WTC11 (cell line): Measurements from ENCODE around the gene NELL2. TPM values are rescaled to one million over a fixed set of nuclear protein-coding genes. Genes with fewer than 3 reads are reported as not detected.

ENCODE experiments used
- ATAC-seq: fragments of 200-7000 bp; cut with Tn5 transposase; 2 replicates; pipeline ENCODE4 v1.10.0; 2021; ENCODE audit warnings: mild to moderate bottlenecking, moderate library complexity
- CTCF ChIA-PET: fragments of 300-600 bp; sonication (Branson Sonifier 250); formaldehyde crosslinking; loops from one replicate; lab custom pipeline; 2021; ENCODE audit warnings: antibody characterized with exemption; lab: Charles Lee
- POLR2A ChIA-PET: fragments of 350-600 bp; sonication (Branson Sonifier 250); formaldehyde crosslinking; loops from one replicate; lab custom pipeline; 2021; ENCODE audit warnings: antibody characterized with exemption; lab: Charles Lee
- DNase-seq: peaks from one replicate; pipeline ENCODE4 v3.0.0; 2021; ENCODE audit warnings: low spot score
- H3K27ac Mint-ChIP-seq: 2 replicates; pipeline ENCODE4 v1.8.0; 2021; ENCODE audit warnings: mixed read lengths
- H3K27me3 Mint-ChIP-seq: 2 replicates; pipeline ENCODE4 v1.8.0; 2021; ENCODE audit warnings: low read depth, mild to moderate bottlenecking, moderate library complexity, mixed read lengths
- H3K36me3 Mint-ChIP-seq: 2 replicates; pipeline ENCODE4 v1.8.0; 2021; ENCODE audit warnings: mixed read lengths
- H3K4me1 Mint-ChIP-seq: 2 replicates; pipeline ENCODE4 v1.8.0; 2022; ENCODE audit warnings: mixed read lengths
- H3K4me3 Mint-ChIP-seq: 2 replicates; pipeline ENCODE4 v1.8.0; 2021; ENCODE audit warnings: mild to moderate bottlenecking, moderate library complexity, mixed read lengths
- H3K9me3 Mint-ChIP-seq: 2 replicates; pipeline ENCODE4 v1.8.0; 2021; ENCODE audit warnings: mixed read lengths
- CREB1 ChIP-seq: sonication (generic); formaldehyde crosslinking; IDR thresholded peaks from 2 replicates; pipeline ENCODE4 v1.8.0; 2023; ENCODE audit warnings: mild to moderate bottlenecking, missing genetic modification reagents
- CREM ChIP-seq: sonication (generic); formaldehyde crosslinking; IDR thresholded peaks from 2 replicates; pipeline ENCODE4 v1.8.1; 2022; ENCODE audit warnings: mild to moderate bottlenecking, missing genetic modification reagents, moderate library complexity
- HMGA2 ChIP-seq: fragments of 250-450 bp; sonication (Bioruptor Pico); IDR thresholded peaks from 2 replicates; pipeline ENCODE4 v1.4.0; 2021; ENCODE audit warnings: mild to moderate bottlenecking, moderate library complexity
- OVOL2 ChIP-seq: fragments of 250-450 bp; sonication (Bioruptor Pico); IDR thresholded peaks from 2 replicates; pipeline ENCODE4 v1.9.0; 2021; ENCODE audit warnings: mild to moderate bottlenecking, borderline replicate concordance
- RORB ChIP-seq: fragments of 250-450 bp; sonication (Bioruptor Pico); IDR thresholded peaks from 2 replicates; pipeline ENCODE4 v1.9.0; 2021; ENCODE audit warnings: mild to moderate bottlenecking
- TCF7 ChIP-seq: sonication (generic); formaldehyde crosslinking; IDR thresholded peaks from 2 replicates; pipeline ENCODE4 v1.8.0; 2022; ENCODE audit warnings: mild to moderate bottlenecking, low read depth, missing genetic modification reagents, moderate library complexity
- ZNF416 ChIP-seq: fragments of 250-450 bp; sonication (Bioruptor Pico); IDR thresholded peaks from 2 replicates; pipeline ENCODE4 v1.9.0; 2021; ENCODE audit warnings: mild to moderate bottlenecking, inconsistent platforms
- total RNA-seq: library from RNA; stranded (reverse); gene quantifications from 3 replicates; pipeline ENCODE4 v1.2.3, GENCODE V29; 2021
- TF ChIP-seq, protein P1 (sequence below): fragments of 250-450 bp; sonication (Bioruptor Pico); conservative IDR thresholded peaks from 2 replicates; pipeline ENCODE4 v1.9.0; 2021; ENCODE audit warnings: mild to moderate bottlenecking
- TF ChIP-seq, protein P2 (sequence below): sonication (generic); formaldehyde crosslinking; IDR thresholded peaks from 2 replicates; pipeline ENCODE4 v1.8.1; 2022; ENCODE audit warnings: missing genetic modification reagents, borderline replicate concordance
- TF ChIP-seq, protein P3 (sequence below): sonication (generic); formaldehyde crosslinking; conservative IDR thresholded peaks from 2 replicates; pipeline ENCODE4 v1.8.1; 2023; ENCODE audit warnings: mild to moderate bottlenecking, low read depth, missing genetic modification reagents, moderate library complexity
- TF ChIP-seq, protein P4 (sequence below): fragments of 200-600 bp; IDR thresholded peaks from 2 replicates; pipeline ENCODE4 v1.8.0; 2022; ENCODE audit warnings: antibody characterized with exemption
- TF ChIP-seq, protein P5 (sequence below): fragments of 250-450 bp; sonication (Bioruptor Pico); IDR thresholded peaks from 2 replicates; pipeline ENCODE4 v1.9.0; 2021; ENCODE audit warnings: moderate library complexity, mild to moderate bottlenecking, inconsistent platforms, borderline replicate concordance
- TF ChIP-seq, protein P6 (sequence below): sonication (generic); formaldehyde crosslinking; conservative IDR thresholded peaks from 2 replicates; pipeline ENCODE4 v1.8.1; 2022; ENCODE audit warnings: mild to moderate bottlenecking, missing genetic modification reagents
- TF ChIP-seq, protein P7 (sequence below): sonication (generic); formaldehyde crosslinking; IDR thresholded peaks from 2 replicates; pipeline ENCODE4 v1.8.1; 2023; ENCODE audit warnings: mild to moderate bottlenecking, moderate library complexity, missing genetic modification reagents
- TF ChIP-seq, protein P8 (sequence below): sonication (generic); formaldehyde crosslinking; IDR thresholded peaks from 2 replicates; pipeline ENCODE4 v1.8.0; 2022; ENCODE audit warnings: mild to moderate bottlenecking, missing genetic modification reagents

Gene NELL2
- total RNA-seq, 1 experiment from 2014 or later, result 37.4 TPM

DNA sequence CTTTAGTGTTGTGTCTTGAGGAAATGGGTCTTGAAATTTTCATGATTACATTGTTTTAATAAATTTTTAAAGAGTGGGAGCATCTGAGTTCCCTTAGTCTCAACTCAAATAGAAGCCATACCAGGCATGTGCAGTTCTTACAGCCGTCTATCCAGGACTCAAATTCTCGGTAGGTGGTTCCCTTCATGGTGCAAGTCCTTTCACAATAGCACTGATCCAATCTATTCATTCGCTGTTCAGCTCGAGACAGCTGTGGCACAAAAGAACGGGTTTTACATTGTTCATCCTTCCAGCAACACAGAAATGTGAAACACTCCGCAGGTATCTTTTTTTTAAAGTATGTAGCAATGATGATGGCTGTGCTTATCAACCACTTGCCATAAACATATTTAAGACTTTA, 100.2 kb downstream of the NELL2 start (continued):
- TF ChIP-seq, protein P1, sequence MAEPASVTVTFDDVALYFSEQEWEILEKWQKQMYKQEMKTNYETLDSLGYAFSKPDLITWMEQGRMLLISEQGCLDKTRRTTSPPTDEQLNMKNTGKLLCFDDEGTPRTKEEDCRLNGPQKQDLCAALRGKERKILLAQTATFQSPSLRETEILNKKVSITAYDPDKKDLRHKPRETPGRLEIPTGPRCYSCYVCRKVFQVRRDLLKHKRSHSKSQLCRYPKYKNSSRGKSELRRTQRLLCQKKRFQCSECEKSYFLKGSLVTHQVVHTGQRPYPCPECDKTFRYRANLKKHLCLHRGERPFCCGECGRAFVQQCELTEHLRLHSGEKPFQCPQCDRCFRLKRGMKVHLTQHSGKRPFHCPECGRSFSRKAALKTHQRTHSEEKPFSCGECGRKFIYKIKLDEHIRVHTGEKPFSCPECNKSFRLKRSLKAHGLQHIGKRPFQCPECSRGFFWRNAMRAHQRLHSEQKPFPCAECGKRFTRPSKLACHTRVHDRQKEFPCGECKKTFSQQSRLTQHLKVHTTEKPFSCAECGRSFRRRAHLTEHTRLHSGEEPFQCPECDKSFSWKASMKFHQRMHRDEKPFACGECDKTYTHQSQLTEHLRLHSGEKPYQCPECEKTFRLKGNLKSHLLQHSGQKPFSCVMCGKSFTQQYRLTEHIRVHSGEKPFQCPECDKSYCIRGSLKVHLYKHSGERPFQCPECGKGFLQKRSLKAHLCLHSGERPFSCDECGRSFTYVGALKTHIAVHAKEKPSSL (CRISPR knock-in tag), result no peak
- TF ChIP-seq, protein P2, sequence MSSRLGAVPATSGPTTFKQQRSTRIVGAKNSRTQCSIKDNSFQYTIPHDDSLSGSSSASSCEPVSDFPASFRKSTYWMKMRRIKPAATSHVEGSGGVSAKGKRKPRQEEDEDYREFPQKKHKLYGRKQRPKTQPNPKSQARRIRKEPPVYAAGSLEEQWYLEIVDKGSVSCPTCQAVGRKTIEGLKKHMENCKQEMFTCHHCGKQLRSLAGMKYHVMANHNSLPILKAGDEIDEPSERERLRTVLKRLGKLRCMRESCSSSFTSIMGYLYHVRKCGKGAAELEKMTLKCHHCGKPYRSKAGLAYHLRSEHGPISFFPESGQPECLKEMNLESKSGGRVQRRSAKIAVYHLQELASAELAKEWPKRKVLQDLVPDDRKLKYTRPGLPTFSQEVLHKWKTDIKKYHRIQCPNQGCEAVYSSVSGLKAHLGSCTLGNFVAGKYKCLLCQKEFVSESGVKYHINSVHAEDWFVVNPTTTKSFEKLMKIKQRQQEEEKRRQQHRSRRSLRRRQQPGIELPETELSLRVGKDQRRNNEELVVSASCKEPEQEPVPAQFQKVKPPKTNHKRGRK (CRISPR knock-in tag), result no peak
- TF ChIP-seq TCF7 (CRISPR knock-in tag) (no peak), HMGA2 (CRISPR knock-in tag) (no peak), ZNF416 (CRISPR knock-in tag) (no peak)
- TF ChIP-seq, protein P3, sequence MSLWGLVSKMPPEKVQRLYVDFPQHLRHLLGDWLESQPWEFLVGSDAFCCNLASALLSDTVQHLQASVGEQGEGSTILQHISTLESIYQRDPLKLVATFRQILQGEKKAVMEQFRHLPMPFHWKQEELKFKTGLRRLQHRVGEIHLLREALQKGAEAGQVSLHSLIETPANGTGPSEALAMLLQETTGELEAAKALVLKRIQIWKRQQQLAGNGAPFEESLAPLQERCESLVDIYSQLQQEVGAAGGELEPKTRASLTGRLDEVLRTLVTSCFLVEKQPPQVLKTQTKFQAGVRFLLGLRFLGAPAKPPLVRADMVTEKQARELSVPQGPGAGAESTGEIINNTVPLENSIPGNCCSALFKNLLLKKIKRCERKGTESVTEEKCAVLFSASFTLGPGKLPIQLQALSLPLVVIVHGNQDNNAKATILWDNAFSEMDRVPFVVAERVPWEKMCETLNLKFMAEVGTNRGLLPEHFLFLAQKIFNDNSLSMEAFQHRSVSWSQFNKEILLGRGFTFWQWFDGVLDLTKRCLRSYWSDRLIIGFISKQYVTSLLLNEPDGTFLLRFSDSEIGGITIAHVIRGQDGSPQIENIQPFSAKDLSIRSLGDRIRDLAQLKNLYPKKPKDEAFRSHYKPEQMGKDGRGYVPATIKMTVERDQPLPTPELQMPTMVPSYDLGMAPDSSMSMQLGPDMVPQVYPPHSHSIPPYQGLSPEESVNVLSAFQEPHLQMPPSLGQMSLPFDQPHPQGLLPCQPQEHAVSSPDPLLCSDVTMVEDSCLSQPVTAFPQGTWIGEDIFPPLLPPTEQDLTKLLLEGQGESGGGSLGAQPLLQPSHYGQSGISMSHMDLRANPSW (CRISPR knock-in tag), result no peak

DNA sequence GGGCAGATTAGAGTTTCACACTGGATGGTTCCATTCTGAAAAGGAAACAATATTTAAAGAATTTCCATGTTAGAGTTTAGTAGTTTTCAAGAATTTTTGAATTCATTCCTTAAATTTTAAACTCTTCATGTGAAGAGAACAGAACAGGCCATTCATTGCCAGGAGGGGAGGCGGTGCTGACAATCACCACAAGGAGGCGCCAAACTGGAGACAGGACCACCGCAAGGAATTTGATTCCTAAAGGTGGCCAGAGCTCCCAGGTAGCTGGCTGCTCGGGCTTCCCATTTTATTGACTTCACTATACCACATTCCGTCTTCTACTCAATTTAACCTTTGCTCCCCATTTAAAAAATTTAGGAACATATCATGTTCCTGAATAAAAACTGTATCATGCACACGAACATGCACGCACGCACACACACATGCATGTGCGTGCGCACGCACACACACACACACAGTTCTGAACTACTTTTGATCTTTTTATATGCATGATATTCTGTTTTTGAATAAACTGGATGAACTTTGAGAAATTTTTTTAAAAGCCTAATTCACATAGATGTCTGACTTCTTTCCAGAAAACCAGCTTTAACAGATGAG, 101.2 kb downstream of the NELL2 start:
- H3K27ac Mint-ChIP-seq, result no peak overlapping the region
- ChIA-PET POLR2A (no interaction called here), CTCF (interaction anchor here (0.6 to 2.1 kb wide), 26 partner anchors 9 to 969 kb away, joined by 3 to 23 read pairs (median 4); partner anchors contain the start of genes NELL2 and TWF1)
- H3K27me3 Mint-ChIP-seq, result no peaks in the 10 kb centered on the region
- ATAC-seq (peak; percentile 81), DNase-seq (peak; percentile 83)
- H3K4me1 Mint-ChIP-seq, result peaks cover 19% of the 10 kb centered on the region
- TF ChIP-seq, protein P4, sequence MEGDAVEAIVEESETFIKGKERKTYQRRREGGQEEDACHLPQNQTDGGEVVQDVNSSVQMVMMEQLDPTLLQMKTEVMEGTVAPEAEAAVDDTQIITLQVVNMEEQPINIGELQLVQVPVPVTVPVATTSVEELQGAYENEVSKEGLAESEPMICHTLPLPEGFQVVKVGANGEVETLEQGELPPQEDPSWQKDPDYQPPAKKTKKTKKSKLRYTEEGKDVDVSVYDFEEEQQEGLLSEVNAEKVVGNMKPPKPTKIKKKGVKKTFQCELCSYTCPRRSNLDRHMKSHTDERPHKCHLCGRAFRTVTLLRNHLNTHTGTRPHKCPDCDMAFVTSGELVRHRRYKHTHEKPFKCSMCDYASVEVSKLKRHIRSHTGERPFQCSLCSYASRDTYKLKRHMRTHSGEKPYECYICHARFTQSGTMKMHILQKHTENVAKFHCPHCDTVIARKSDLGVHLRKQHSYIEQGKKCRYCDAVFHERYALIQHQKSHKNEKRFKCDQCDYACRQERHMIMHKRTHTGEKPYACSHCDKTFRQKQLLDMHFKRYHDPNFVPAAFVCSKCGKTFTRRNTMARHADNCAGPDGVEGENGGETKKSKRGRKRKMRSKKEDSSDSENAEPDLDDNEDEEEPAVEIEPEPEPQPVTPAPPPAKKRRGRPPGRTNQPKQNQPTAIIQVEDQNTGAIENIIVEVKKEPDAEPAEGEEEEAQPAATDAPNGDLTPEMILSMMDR, result peak; percentile 84
- TF ChIP-seq CREB1 (CRISPR knock-in tag), result no peak
- H3K9me3 Mint-ChIP-seq, result 0 out of 2 replicates have a peak, but pooled peaks cover 2% of the 10 kb centered on the region
- H3K36me3 Mint-ChIP-seq, result peaks cover 5% of the 10 kb centered on the region; the same call in 1 of the 2 replicates
- H3K4me3 Mint-ChIP-seq, result no peak overlapping the region

DNA sequence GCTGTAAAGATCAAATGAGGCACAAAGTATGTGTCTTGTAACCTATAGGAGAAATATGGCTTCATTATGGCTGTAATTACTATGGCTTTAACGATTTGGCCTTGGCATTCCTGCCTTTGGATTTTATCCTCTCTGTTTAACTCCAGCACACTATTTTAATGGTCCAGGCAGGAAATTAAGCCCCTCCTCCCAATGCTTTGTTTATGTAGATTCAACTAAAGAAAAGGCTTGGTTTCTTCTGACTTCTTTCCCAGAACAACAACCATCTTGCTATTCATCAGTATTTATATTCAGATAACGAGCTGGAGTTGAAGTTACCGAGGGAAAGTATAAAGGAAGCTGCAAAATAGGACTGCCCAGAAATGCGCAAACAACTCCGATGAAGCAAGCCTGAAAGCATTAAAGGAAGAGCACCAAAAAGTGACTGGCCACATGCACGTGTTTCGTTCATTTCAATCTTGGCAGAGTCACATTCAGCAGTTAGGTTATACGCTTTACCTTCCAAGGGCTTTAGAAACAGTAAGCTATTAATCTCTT, 104.6 kb downstream of the NELL2 start:
- ChIA-PET POLR2A (interaction anchor here (0.6 kb wide), 1 partner anchor 268 kb away, joined by 3 read pairs; no protein-coding TSS in a partner anchor), CTCF (interaction anchor here (1.9 kb wide), 1 partner anchor 104 kb away, joined by 9 read pairs; the partner anchor contains the start of gene NELL2)
- ATAC-seq (peak; percentile 69), DNase-seq (no peak)
- Mint-ChIP-seq H3K4me1 (peaks cover 22% of the 10 kb centered on the region), H3K4me3 (no peak overlapping the region), H3K9me3 (no peaks in the 10 kb centered on the region), H3K27me3 (no peaks in the 10 kb centered on the region), H3K36me3 (no peaks in the 10 kb centered on the region), H3K27ac (peak overlapping the region; percentile 80)
- TF ChIP-seq, protein P3 (CRISPR knock-in tag), result no peak
- TF ChIP-seq, protein P5, sequence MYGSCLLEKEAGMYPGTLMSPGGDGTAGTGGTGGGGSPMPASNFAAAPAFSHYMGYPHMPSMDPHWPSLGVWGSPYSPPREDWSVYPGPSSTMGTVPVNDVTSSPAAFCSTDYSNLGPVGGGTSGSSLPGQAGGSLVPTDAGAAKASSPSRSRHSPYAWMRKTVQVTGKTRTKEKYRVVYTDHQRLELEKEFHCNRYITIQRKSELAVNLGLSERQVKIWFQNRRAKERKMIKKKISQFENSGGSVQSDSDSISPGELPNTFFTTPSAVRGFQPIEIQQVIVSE, result no peak
- TF ChIP-seq OVOL2 (CRISPR knock-in tag), result no peak
- TF ChIP-seq, protein P6, sequence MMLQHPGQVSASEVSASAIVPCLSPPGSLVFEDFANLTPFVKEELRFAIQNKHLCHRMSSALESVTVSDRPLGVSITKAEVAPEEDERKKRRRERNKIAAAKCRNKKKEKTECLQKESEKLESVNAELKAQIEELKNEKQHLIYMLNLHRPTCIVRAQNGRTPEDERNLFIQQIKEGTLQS (CRISPR knock-in tag), result no peak
- TF ChIP-seq, protein P7, sequence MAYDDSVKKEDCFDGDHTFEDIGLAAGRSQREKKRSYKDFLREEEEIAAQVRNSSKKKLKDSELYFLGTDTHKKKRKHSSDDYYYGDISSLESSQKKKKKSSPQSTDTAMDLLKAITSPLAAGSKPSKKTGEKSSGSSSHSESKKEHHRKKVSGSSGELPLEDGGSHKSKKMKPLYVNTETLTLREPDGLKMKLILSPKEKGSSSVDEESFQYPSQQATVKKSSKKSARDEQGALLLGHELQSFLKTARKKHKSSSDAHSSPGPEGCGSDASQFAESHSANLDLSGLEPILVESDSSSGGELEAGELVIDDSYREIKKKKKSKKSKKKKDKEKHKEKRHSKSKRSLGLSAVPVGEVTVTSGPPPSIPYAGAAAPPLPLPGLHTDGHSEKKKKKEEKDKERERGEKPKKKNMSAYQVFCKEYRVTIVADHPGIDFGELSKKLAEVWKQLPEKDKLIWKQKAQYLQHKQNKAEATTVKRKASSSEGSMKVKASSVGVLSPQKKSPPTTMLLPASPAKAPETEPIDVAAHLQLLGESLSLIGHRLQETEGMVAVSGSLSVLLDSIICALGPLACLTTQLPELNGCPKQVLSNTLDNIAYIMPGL (CRISPR knock-in tag), result no peak
- no peak for TF ChIP-seq CREM
- TF ChIP-seq, protein P8, sequence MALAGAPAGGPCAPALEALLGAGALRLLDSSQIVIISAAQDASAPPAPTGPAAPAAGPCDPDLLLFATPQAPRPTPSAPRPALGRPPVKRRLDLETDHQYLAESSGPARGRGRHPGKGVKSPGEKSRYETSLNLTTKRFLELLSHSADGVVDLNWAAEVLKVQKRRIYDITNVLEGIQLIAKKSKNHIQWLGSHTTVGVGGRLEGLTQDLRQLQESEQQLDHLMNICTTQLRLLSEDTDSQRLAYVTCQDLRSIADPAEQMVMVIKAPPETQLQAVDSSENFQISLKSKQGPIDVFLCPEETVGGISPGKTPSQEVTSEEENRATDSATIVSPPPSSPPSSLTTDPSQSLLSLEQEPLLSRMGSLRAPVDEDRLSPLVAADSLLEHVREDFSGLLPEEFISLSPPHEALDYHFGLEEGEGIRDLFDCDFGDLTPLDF (CRISPR knock-in tag), result no peak
- no peak for TF ChIP-seq RORB
